WTC11 (cell line): ENCODE results near the gene TMEM41B. TPM values are rescaled to one million over a fixed set of nuclear protein-coding genes. Genes with fewer than 3 reads are reported as not detected.

Source experiments
- ATF6 ChIP-seq: sonication (generic); formaldehyde crosslinking; IDR thresholded peaks from 2 replicates; pipeline ENCODE4 v1.8.1; 2023; ENCODE audit warnings: mild to moderate bottlenecking, missing genetic modification reagents
- total RNA-seq: library from RNA; stranded (reverse); gene quantifications from 3 replicates; pipeline ENCODE4 v1.2.3, GENCODE V29; 2021

The TMEM41B gene
- total RNA-seq, 1 experiment from 2014 or later = 45.8 TPM

DNA sequence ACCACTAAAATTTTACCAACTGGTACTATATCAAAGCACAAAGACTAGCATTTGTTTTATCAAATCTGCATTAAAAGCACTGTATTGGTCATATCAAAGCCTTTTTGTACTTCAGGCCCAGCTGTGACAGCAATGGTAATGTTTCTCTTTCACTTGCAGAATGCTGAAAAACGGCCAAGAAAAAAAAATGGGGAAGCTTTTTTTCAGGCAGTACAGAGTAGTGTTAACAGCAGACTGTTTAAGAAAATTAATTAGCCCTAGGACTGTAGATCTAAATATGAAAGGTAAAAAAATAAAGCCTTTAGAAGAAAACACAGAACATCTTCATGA, 82.6 kb downstream of the TMEM41B start (continued):
- no peak for TF ChIP-seq ATF6 (CRISPR knock-in tag)

Other genes starting within 250 kb of the TMEM41B start
- 0.64 to 1.9 TPM (median 1.2 TPM) in 3 replicates for gene SCUBE2, start 223.0 kb downstream of the TMEM41B start, total RNA-seq
- 65.9 to 69.3 TPM (median 69.1 TPM) in 3 replicates for gene DENND5A, start 49.2 kb downstream of the TMEM41B start, total RNA-seq
- gene IPO7, start 70.1 kb upstream of the TMEM41B start, total RNA-seq = 212 to 226 TPM (median 215 TPM) in 3 replicates
- gene ZNF143, start 146.4 kb upstream of the TMEM41B start, total RNA-seq = 34.0 to 35.8 TPM (median 34.0 TPM) in 3 replicates